ENCODE data around the gene RNF20. TPM values are rescaled to one million over a fixed set of nuclear protein-coding genes. Genes with fewer than 3 reads are reported as not detected.

Gene RNF20
- total and polyA plus RNA-seq, 9 donors, result 12.8 to 45.8 (median 33.6) TPM

GRCh38 chr9:101569741-101570501 lies 36.3 kb downstream of the RNF20 start:
- no peak overlapping the region for H3K4me3 ChIP-seq
- DNase-seq, result no peak
- no peaks in the 10 kb centered on the region for H3K4me1 ChIP-seq (ENCODE audit: insufficient read depth)
- intact Hi-C loops (cut with DNase I), result no loop called here
- H3K9me3 ChIP-seq, result no peaks in the 10 kb centered on the region
- no peak overlapping the region for H3K27ac ChIP-seq
- TF ChIP-seq EP300 (IDR thresholded peaks at IDR 0.05) (no peak), POLR2A (IDR thresholded peaks at IDR 0.05) (no peak), CTCF (IDR thresholded peaks at IDR 0.05) (no peak)
- WGBS, 3 donors, result 73 to 85% (median 76%) methylated on average over 5 of the region's 5 CpGs
- H3K27me3 ChIP-seq, result no peaks in the 10 kb centered on the region
- H3K36me3 ChIP-seq, result no peaks in the 10 kb centered on the region

DNA sequence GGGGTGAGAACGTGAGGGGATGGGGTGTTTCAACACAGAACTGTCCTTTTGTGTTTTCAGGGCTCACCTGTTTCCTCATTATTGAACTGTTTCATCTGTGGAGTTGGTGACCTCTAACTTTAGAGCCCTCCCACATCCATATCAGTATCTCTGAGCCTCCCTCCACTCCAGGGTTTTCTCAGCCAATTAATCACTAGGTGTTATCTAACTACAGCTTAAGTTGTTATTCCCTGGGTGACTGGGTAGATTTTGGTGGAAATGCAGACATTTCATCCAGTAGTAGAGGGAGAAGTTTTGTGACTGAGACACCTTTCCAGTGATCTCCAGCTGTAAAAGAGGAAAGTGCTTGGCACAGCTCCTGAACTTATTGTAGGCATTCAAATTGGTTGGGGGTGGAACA lies 37.5 kb downstream of the RNF20 start:
- intact Hi-C loops (cut with DNase I), result no loop called here
- no peak overlapping the region for H3K27ac ChIP-seq
- no peaks in the 10 kb centered on the region for H3K4me1 ChIP-seq (ENCODE audit: insufficient read depth)
- WGBS, 3 donors, result 50 to 68% (median 59%) methylated on average over 1 of the region's 1 CpG
- TF ChIP-seq CTCF (IDR thresholded peaks at IDR 0.05) (no peak), POLR2A (IDR thresholded peaks at IDR 0.05) (no peak), EP300 (IDR thresholded peaks at IDR 0.05) (no peak)
- no peaks in the 10 kb centered on the region for H3K36me3 ChIP-seq
- H3K4me3 ChIP-seq, result no peak overlapping the region
- no peak for DNase-seq
- H3K9me3 ChIP-seq, result no peaks in the 10 kb centered on the region
- H3K27me3 ChIP-seq, result no peaks in the 10 kb centered on the region

- H3K27ac ChIP-seq, result no peak overlapping the region
- TF ChIP-seq CTCF (IDR thresholded peaks at IDR 0.05) (no peak), EP300 (IDR thresholded peaks at IDR 0.05) (no peak)
- intact Hi-C loops (cut with DNase I), result no loop called here
- no peak overlapping the region for H3K4me3 ChIP-seq
- 55 to 86% (median 76%) methylated on average over 2 of the region's 2 CpGs for WGBS, 3 donors
- H3K9me3 ChIP-seq, result no peaks in the 10 kb centered on the region
- no peaks in the 10 kb centered on the region for H3K36me3 ChIP-seq
- no peak for DNase-seq
- H3K4me1 ChIP-seq (ENCODE audit: insufficient read depth), result no peaks in the 10 kb centered on the region
- no peaks in the 10 kb centered on the region for H3K27me3 ChIP-seq
Measured at GRCh38 chr9:101572316-101572715, 38.7 kb downstream of the RNF20 start.

GRCh38 chr9:101574731-101575333 lies 41.2 kb downstream of the RNF20 start:
- TF ChIP-seq CTCF (IDR thresholded peaks at IDR 0.05), result no peak
- no peak for TF ChIP-seq POLR2A (IDR thresholded peaks at IDR 0.05)

More at GRCh38 chr9:101574731-101575333, 41.2 kb downstream of the RNF20 start:
- Histone ChIP-seq H3K27me3 (no peaks in the 10 kb centered on the region), H3K9me3 (no peaks in the 10 kb centered on the region), H3K27ac (no peak overlapping the region), H3K36me3 (no peaks in the 10 kb centered on the region), H3K4me1 (ENCODE audit: insufficient read depth) (no peaks in the 10 kb centered on the region), H3K4me3 (no peak overlapping the region)
- DNase-seq, result no peak
- intact Hi-C loops (cut with DNase I), result no loop called here

All from ovary (tissue), 9 donors.